ENCODE data around the gene SPDYE8. TPM values are rescaled to one million over a fixed set of nuclear protein-coding genes. Genes with fewer than 3 reads are reported as not detected.
"Not testable (repeated sequence)": the region's sequence is repeated elsewhere in the genome, so short reads cannot be mapped to it uniquely, and the experiment has no call there.

The SPDYE8 gene
- total RNA-seq, 4 donors from 2014 or later, result not detected

DNA sequence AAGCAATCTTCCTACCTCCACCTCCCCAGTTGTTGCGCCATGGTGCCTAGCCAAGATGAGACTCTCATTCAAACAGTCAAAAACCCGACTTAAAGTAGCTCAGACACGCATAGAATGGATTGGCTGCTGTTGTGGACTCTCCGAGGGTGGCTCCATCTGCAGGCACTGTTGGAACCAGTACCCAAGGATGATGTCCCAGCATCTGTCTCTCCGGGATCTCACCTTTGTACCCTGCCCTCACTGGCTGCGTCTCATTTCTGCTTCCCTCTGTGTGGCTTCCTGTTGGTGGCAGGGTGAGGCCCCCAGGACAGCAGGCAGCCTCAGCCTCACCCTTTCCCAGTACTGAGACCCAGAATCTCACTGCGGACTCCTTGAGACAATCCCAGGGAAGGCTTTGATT, 54.8 kb downstream of the SPDYE8 start:
- DNase-seq, H3K9me3 ChIP-seq, H3K27me3 ChIP-seq, H3K27ac ChIP-seq, H3K4me3 ChIP-seq, H3K36me3 ChIP-seq, H3K4me1 ChIP-seq: not testable (repeated sequence)

- not testable (repeated sequence) for H3K4me1 ChIP-seq, H3K9me3 ChIP-seq, H3K27me3 ChIP-seq, H3K4me3 ChIP-seq, H3K36me3 ChIP-seq, DNase-seq, H3K27ac ChIP-seq
These were observed 58.1 kb downstream of the SPDYE8 start for GRCh38 chr7:72971505-72971904.

Small RNAs within 50 kb of the gene (small RNA-seq; reads per million reads assigned to genes)
- gene RF00019, result 0 reads per million in 2 donors

Other genes with a start within 250 kb of the SPDYE8 start
- 10 to 100 TPM in 2 of 4 donors, 1 to 10 TPM in 2; 4.9 to 50.3 (median 9.7) TPM for gene TYW1B, start 201.6 kb downstream of the SPDYE8 start, total RNA-seq
- gene POM121, start 104.7 kb downstream of the SPDYE8 start, total RNA-seq, result 10 to 100 TPM; 24.0 to 47.3 (median 37.1) TPM
- 1 to 10 TPM in 3 of 4 donors, not detected in 1; 1.8 to 3.2 (median 1.9) TPM for gene TRIM74, start 60.3 kb downstream of the SPDYE8 start, total RNA-seq
- not detected for gene SPDYE11, start 28.1 kb upstream of the SPDYE8 start, total RNA-seq
- gene SPDYE9, start 56.3 kb upstream of the SPDYE8 start, total RNA-seq, result not detected

All from Peyer's patch (tissue), 4 donors.